Vagina (tissue), 2 donors: ENCODE measurements around the gene TGFBR3L. TPM values are rescaled to one million over a fixed set of nuclear protein-coding genes. Genes with fewer than 3 reads are reported as not detected.
A peak's percentile ranks its signal among the peaks of the same experiment; 100 is the strongest.
"Not testable (repeated sequence)": the region's sequence is repeated elsewhere in the genome, so short reads cannot be mapped to it uniquely, and the experiment has no call there.

Experiments used
- DNase-seq, 2 donors: peaks; one replicate each; pipeline ENCODE4 v3.0.0-alpha.2; 2017; ENCODE audit errors: extremely low spot score in 2 of 2
- H3K27ac ChIP-seq: fragments of 200-600 bp; sonication (generic); one replicate; pipeline ENCODE4 v1.5.1; 2019
- H3K27me3 ChIP-seq: fragments of 200-600 bp; sonication (generic); one replicate; pipeline ENCODE4 v1.5.1; 2019
- H3K36me3 ChIP-seq, 2 donors: fragments of 200-600 bp; sonication (generic); one replicate each; pipeline ENCODE4 v1.5.1; 2017 to 2019
- H3K4me1 ChIP-seq: fragments of 200-600 bp; sonication (generic); one replicate; pipeline ENCODE4 v1.5.1; 2019
- H3K4me3 ChIP-seq, 2 donors: fragments of 200-600 bp; sonication (generic); 1 replicate in 1 of 2; 2 replicates in 1 of 2; pipeline ENCODE4 v1.5.1; 2016 to 2019
- H3K9me3 ChIP-seq: fragments of 200-600 bp; sonication (generic); one replicate; pipeline ENCODE4 v1.5.1; 2019
- CTCF ChIP-seq, 3 experiments: fragments of 450-650 bp in 2 of 3; fragments of 200-600 bp in 1 of 3; sonication (generic) in 1 of 3; IDR thresholded peaks; one replicate each; pipeline ENCODE4 v1.5.1; 2017 to 2019; ENCODE audit warnings: antibody characterized with exemption in 3 of 3, mild to moderate bottlenecking in 2 of 3, moderate library complexity in 2 of 3
- POLR2A ChIP-seq, 2 donors: fragments of 450-650 bp; IDR thresholded peaks; one replicate each; pipeline ENCODE4 v1.6.1; 2017; ENCODE audit warnings: antibody characterized with exemption in 2 of 2, mild to moderate bottlenecking in 2 of 2, moderate library complexity in 2 of 2
- POLR2AphosphoS5 ChIP-seq, 2 donors: sonication (generic); formaldehyde crosslinking; IDR thresholded peaks; one replicate each; pipeline ENCODE4 v1.9.0; 2017; ENCODE audit warnings: antibody characterized with exemption in 2 of 2, mild to moderate bottlenecking in 2 of 2, low read depth in 1 of 2; ENCODE audit not compliant: insufficient read depth in 1 of 2
- intact Hi-C: fragments of 100-400 bp; cut with DNase I; formaldehyde crosslinking; loops from one replicate; pipeline ENCODE4 v1.15.1; 2023
- total RNA-seq: library from RNA; depleted of rRNA; stranded (reverse); fragments of >200 nt; gene quantifications from one replicate; pipeline ENCODE4 v1.2.3, GENCODE V29; 2016

TGFBR3L gene
- total RNA-seq, 1 donor from 2014 or later, result 1.5 TPM

- Histone ChIP-seq H3K4me1 (peaks cover 64% of the 10 kb centered on the region), H3K4me3 (peak overlapping the region in 1 of 2 donors; percentile 3), H3K9me3 (no peaks in the 10 kb centered on the region), H3K27me3 (no peaks in the 10 kb centered on the region), H3K36me3 (peaks cover 0 to 32% of the 10 kb centered on the region in 2 donors), H3K27ac (peak overlapping the region; percentile 96)
- DNase-seq, result no peak
- TF ChIP-seq POLR2AphosphoS5 (IDR thresholded peaks at IDR 0.05; ENCODE audit: insufficient read depth in 1 of 2, low read depth in 1 of 2) (no peak), CTCF (IDR thresholded peaks at IDR 0.05) (no peak), POLR2A (IDR thresholded peaks at IDR 0.05) (no peak)
- intact Hi-C loops, result no loop called here
These were observed 13.1 kb downstream of the TGFBR3L start for GRCh38 chr19:7927605-7928333.

GRCh38 chr19:7928334-7928706 is 13.7 kb downstream of the TGFBR3L start:
- Histone ChIP-seq H3K4me1 (peaks cover 59% of the 10 kb centered on the region), H3K27me3 (no peaks in the 10 kb centered on the region), H3K27ac (peak overlapping the region; percentile 96), H3K36me3 (peaks cover 0 to 32% of the 10 kb centered on the region in 2 donors), H3K4me3 (peak overlapping the region; percentile 3 to 15), H3K9me3 (no peaks in the 10 kb centered on the region)
- DNase-seq, result no peak
- TF ChIP-seq POLR2A (IDR thresholded peaks at IDR 0.05) (no peak), CTCF (IDR thresholded peaks at IDR 0.05) (peak in 1 of 3 experiments; percentile 5), POLR2AphosphoS5 (IDR thresholded peaks at IDR 0.05; ENCODE audit: insufficient read depth in 1 of 2, low read depth in 1 of 2) (peak in 1 of 2 donors; percentile 33)
- intact Hi-C loops, result no loop called here

GRCh38 chr19:7928741-7929701 is 14.4 kb downstream of the TGFBR3L start:
- Histone ChIP-seq H3K27ac (peak overlapping the region; percentile 96), H3K36me3 (peaks cover 0 to 37% of the 10 kb centered on the region in 2 donors), H3K27me3 (no peaks in the 10 kb centered on the region), H3K4me1 (peaks cover 53% of the 10 kb centered on the region), H3K4me3 (peak overlapping the region; percentile 13 to 15), H3K9me3 (no peaks in the 10 kb centered on the region)
- no peak for DNase-seq
- TF ChIP-seq CTCF (IDR thresholded peaks at IDR 0.05) (peak in 1 of 3 experiments; percentile 14), POLR2AphosphoS5 (IDR thresholded peaks at IDR 0.05; ENCODE audit: insufficient read depth in 1 of 2, low read depth in 1 of 2) (peak; percentile 36 to 71), POLR2A (IDR thresholded peaks at IDR 0.05) (no peak)
- intact Hi-C loops, result no loop called here

- H3K4me3 ChIP-seq, H3K27me3 ChIP-seq, DNase-seq, intact Hi-C loops, H3K9me3 ChIP-seq: not testable (repeated sequence)
- Histone ChIP-seq H3K27ac (peak overlapping the region; percentile 96), H3K4me1 (peaks cover 43% of the 10 kb centered on the region), H3K36me3 (peaks cover 0 to 47% of the 10 kb centered on the region in 2 donors)
These were observed 15.4 kb downstream of the TGFBR3L start for GRCh38 chr19:7930030-7930429.

- Histone ChIP-seq H3K9me3 (no peaks in the 10 kb centered on the region), H3K4me1 (peaks cover 43% of the 10 kb centered on the region), H3K4me3 (no peak overlapping the region), H3K27ac (peak overlapping the region; percentile 96), H3K27me3 (no peaks in the 10 kb centered on the region), H3K36me3 (peaks cover 2 to 55% of the 10 kb centered on the region in 2 donors)
- intact Hi-C loops, result no loop called here
- TF ChIP-seq CTCF (IDR thresholded peaks at IDR 0.05) (no peak), POLR2A (IDR thresholded peaks at IDR 0.05) (no peak), POLR2AphosphoS5 (IDR thresholded peaks at IDR 0.05; ENCODE audit: insufficient read depth in 1 of 2, low read depth in 1 of 2) (no peak)
- DNase-seq, result no peak
These were observed 16.1 kb downstream of the TGFBR3L start for GRCh38 chr19:7930765-7931164.
